ENCODE measurements around the gene ZNRF1. TPM values are rescaled to one million over a fixed set of nuclear protein-coding genes. Genes with fewer than 3 reads are reported as not detected.

ZNRF1 gene
- total and polyA plus RNA-seq, 2 of the 13 experiments (the other 11 are each of a cell fraction or from before 2014, with no cell fraction given): 43.9 to 58.7 TPM

- no peak for TF ChIP-seq ZNF737 (CRISPR knock-in tag; IDR thresholded peaks at IDR 0.05; ENCODE audit: borderline replicate concordance)
- TF ChIP-seq HOXA5 (CRISPR knock-in tag; IDR thresholded peaks at IDR 0.05): 0 out of 2 replicates have a peak, but pooled peaks have one; percentile 40
- no peak for TF ChIP-seq CENPBD1 (CRISPR knock-in tag; IDR thresholded peaks at IDR 0.05; ENCODE audit: borderline replicate concordance, low read depth)
- no peak for TF ChIP-seq ZNF446 (CRISPR knock-in tag; IDR thresholded peaks at IDR 0.05)
- TF ChIP-seq ZBTB26 (CRISPR knock-in tag; IDR thresholded peaks at IDR 0.05; ENCODE audit: borderline replicate concordance): no peak
- TF ChIP-seq AKNA (CRISPR knock-in tag; IDR thresholded peaks at IDR 0.05; ENCODE audit: borderline replicate concordance): no peak
- TF ChIP-seq ZNF720 (CRISPR knock-in tag; IDR thresholded peaks at IDR 0.05): no peak
- TF ChIP-seq ZNF543 (CRISPR knock-in tag; IDR thresholded peaks at IDR 0.05): no peak
- TF ChIP-seq DNMT1 (CRISPR knock-in tag; IDR thresholded peaks at IDR 0.05): no peak
- TF ChIP-seq ZNF597 (CRISPR knock-in tag; IDR thresholded peaks at IDR 0.05): no peak
- no peak for TF ChIP-seq SRY (CRISPR knock-in tag; IDR thresholded peaks at IDR 0.05)
- TF ChIP-seq ZNF615 (CRISPR knock-in tag; IDR thresholded peaks at IDR 0.05; ENCODE audit: borderline replicate concordance): no peak
- no peak for TF ChIP-seq ZBTB39 (CRISPR knock-in tag; IDR thresholded peaks at IDR 0.05)
- no peak for TF ChIP-seq MTERF4 (CRISPR knock-in tag; IDR thresholded peaks at IDR 0.05)
- TF ChIP-seq ZNF75D (CRISPR knock-in tag; IDR thresholded peaks at IDR 0.05; ENCODE audit: borderline replicate concordance): no peak
- no peak for TF ChIP-seq ZNF883 (CRISPR knock-in tag; IDR thresholded peaks at IDR 0.05; ENCODE audit: not compliant biosample characterization)
- no peak for TF ChIP-seq TCF7L2 (IDR thresholded peaks at IDR 0.05; ENCODE audit: low read depth, low read length)
Observed at GRCh38 chr16:75053791-75054555, 55.1 kb downstream of the ZNRF1 start (continued).

Measured in HepG2 (cell line).